SK-N-SH (cell line): ENCODE data around the gene SKIC2. TPM values are rescaled to one million over a fixed set of nuclear protein-coding genes. Genes with fewer than 3 reads are reported as not detected.
"Not testable (repeated sequence)": the region's sequence is repeated elsewhere in the genome, so short reads cannot be mapped to it uniquely, and the experiment has no call there.

Experiments used
- CTCF ChIA-PET: fragments of 300-600, 350-600 bp; formaldehyde crosslinking; extraction: SDS; loops from one replicate; lab custom pipeline; 2021; lab: Yijun Ruan, JAX
- POLR2A ChIA-PET: fragments of 350-600 bp; sonication (Branson Sonifier 250); formaldehyde crosslinking; extraction: SDS; loops from one replicate; lab custom pipeline; 2020; ENCODE audit warnings: antibody characterized with exemption, inconsistent platforms; lab: Yijun Ruan, JAX
- DNase-seq: peaks from one replicate; pipeline ENCODE4 v3.0.0; 2012
- H2AFZ ChIP-seq: fragments of 200-600 bp; sonication (generic); 2 replicates; pipeline ENCODE4 v1.8.1; 2016; ENCODE audit warnings: antibody characterized with exemption, mild to moderate bottlenecking, low read depth
- H3F3A ChIP-seq: fragments of 200-600 bp; sonication (generic); replicated peaks from 2 replicates; pipeline ENCODE3; 2016; ENCODE audit warnings: antibody characterized with exemption, mild to moderate bottlenecking; ENCODE audit not compliant: insufficient read depth
- H3K27ac ChIP-seq, 2 experiments: fragments of 200-500 bp in 1 of 2; fragments of 200-600 bp in 1 of 2; sonication (Bioruptor generic) in 1 of 2; sonication (generic), shearing (Covaris generic) in 1 of 2; 2 replicates each; pipeline versions ENCODE4 v1.5.1 to v1.6.1; 2014 to 2016; ENCODE audit warnings: low read depth in 2 of 2, inconsistent platforms in 1 of 2, low read length in 1 of 2, mild to moderate bottlenecking in 1 of 2, mixed read lengths in 1 of 2
- H3K27me3 ChIP-seq: fragments of 200-600 bp; sonication (generic), shearing (Covaris generic); 2 replicates; pipeline ENCODE4 v1.6.1; 2016; ENCODE audit warnings: mixed run types; ENCODE audit not compliant: insufficient read depth
- H3K36me3 ChIP-seq, 2 experiments: fragments of 200-500 bp in 1 of 2; fragments of 200-600 bp in 1 of 2; sonication (Bioruptor generic) in 1 of 2; sonication (generic) in 1 of 2; replicated peaks in 1 of 2; 2 replicates each; pipeline versions ENCODE3 to v1.5.1; 2014 to 2016; ENCODE audit warnings: low read length in 1 of 2, mild to moderate bottlenecking in 1 of 2; ENCODE audit not compliant: insufficient read depth in 2 of 2, control insufficient read depth in 1 of 2
- H3K4me1 ChIP-seq, 2 experiments: fragments of 200-500 bp in 1 of 2; fragments of 200-600 bp in 1 of 2; sonication (Bioruptor generic) in 1 of 2; sonication (generic), shearing (Covaris generic) in 1 of 2; 2 replicates each; pipeline versions ENCODE4 v1.5.1 to v1.6.1; 2014 to 2016; ENCODE audit warnings: low read depth in 1 of 2, low read length in 1 of 2, mixed run types in 1 of 2; ENCODE audit not compliant: insufficient read depth in 2 of 2, control insufficient read depth in 1 of 2
- H3K4me2 ChIP-seq: fragments of 200-600 bp; sonication (generic), shearing (Covaris generic); 2 replicates; pipeline ENCODE4 v1.6.1; 2017; ENCODE audit warnings: mixed run types
- H3K4me3 ChIP-seq, 2 experiments: fragments of 200-500 bp in 1 of 2; fragments of 200-600 bp in 1 of 2; sonication (Bioruptor generic) in 1 of 2; sonication (generic), shearing (Covaris generic) in 1 of 2; 2 replicates each; pipeline versions ENCODE4 v1.5.1 to v1.8.1; 2014 to 2016; ENCODE audit warnings: low read depth in 2 of 2, inconsistent platforms in 1 of 2, low read length in 1 of 2, mild to moderate bottlenecking in 1 of 2, mixed read lengths in 1 of 2, moderate library complexity in 1 of 2
- H3K79me2 ChIP-seq: fragments of 200-600 bp; sonication (generic); 2 replicates; pipeline ENCODE4 v1.8.1; 2017; ENCODE audit warnings: mild to moderate bottlenecking; ENCODE audit not compliant: insufficient read depth
- H3K9ac ChIP-seq: fragments of 200-600 bp; sonication (generic); 2 replicates; pipeline ENCODE4 v1.6.1; 2017; ENCODE audit warnings: mixed run types
- H3K9me2 ChIP-seq: fragments of 200-600 bp; sonication (generic); 2 replicates; pipeline ENCODE4 v1.6.1; 2017; ENCODE audit warnings: mixed run types
- H3K9me3 ChIP-seq: fragments of 200-600 bp; sonication (generic); 2 replicates; pipeline ENCODE4 v1.6.1; 2017; ENCODE audit warnings: mixed run types, mild to moderate bottlenecking, moderate library complexity
- H4K20me1 ChIP-seq: fragments of 200-600 bp; sonication (generic); 2 replicates; pipeline ENCODE4 v1.6.1; 2017; ENCODE audit warnings: mild to moderate bottlenecking, mixed run types; ENCODE audit not compliant: insufficient read depth
- WGBS: methylation state at CpG from one replicate; pipeline ENCODE4 v1.1.6; 2017; ENCODE audit warnings: low lambda C conversion rate; 5-methylcytosine and 5-hydroxymethylcytosine counted together
- polyA plus RNA-seq, 3 experiments: library from polyadenylated mRNA; depleted of rRNA; stranded (reverse); fragments of >200 nt; gene quantifications; 2 replicates each; pipeline ENCODE4 v1.2.3, GENCODE V29; 2012

The SKIC2 gene
- polyA plus RNA-seq, 1 of the 3 experiments (the other 2 are of a cell fraction) = 89.4 TPM

GRCh38 chr6:31980998-31981397, 22.0 kb downstream of the SKIC2 start:
- no CpG with 5 or more reads among the region's 5 CpGs for WGBS
- H4K20me1 ChIP-seq, H3K79me2 ChIP-seq, CTCF ChIA-PET, POLR2A ChIA-PET, H2AFZ ChIP-seq, H3K4me3 ChIP-seq, DNase-seq, H3K9me3 ChIP-seq, H3K27me3 ChIP-seq, H3K9ac ChIP-seq, H3F3A ChIP-seq, H3K4me2 ChIP-seq, H3K9me2 ChIP-seq, H3K27ac ChIP-seq, H3K4me1 ChIP-seq: not testable (repeated sequence)
- peaks cover 8 to 17% of the 10 kb centered on the region in 2 experiments for H3K36me3 ChIP-seq

GRCh38 chr6:31981744-31982143, 22.8 kb downstream of the SKIC2 start, which contains the start of gene C4A:
TSS of gene C4A (plus strand) at chr6:31982057. CDS start at chr6:31982108, 51 bp downstream.
- H3K4me2 ChIP-seq, H3K9me3 ChIP-seq, H3K9me2 ChIP-seq, H2AFZ ChIP-seq, H3F3A ChIP-seq, H3K4me3 ChIP-seq, DNase-seq, CTCF ChIA-PET, POLR2A ChIA-PET, H3K27ac ChIP-seq, H3K27me3 ChIP-seq, H3K9ac ChIP-seq, H3K4me1 ChIP-seq, H3K79me2 ChIP-seq, H4K20me1 ChIP-seq: not testable (repeated sequence)
- WGBS = no CpG with 5 or more reads among the region's 7 CpGs
- peaks cover 8 to 17% of the 10 kb centered on the region in 2 experiments for H3K36me3 ChIP-seq

- CTCF ChIA-PET, H3K9me2 ChIP-seq, H3K4me1 ChIP-seq, H3K9ac ChIP-seq, H3K36me3 ChIP-seq, H2AFZ ChIP-seq, DNase-seq, H4K20me1 ChIP-seq, H3K79me2 ChIP-seq, H3K27me3 ChIP-seq, H3K4me3 ChIP-seq, H3K4me2 ChIP-seq, H3K27ac ChIP-seq, H3F3A ChIP-seq, H3K9me3 ChIP-seq, POLR2A ChIA-PET: not testable (repeated sequence)
- WGBS = no CpG with 5 or more reads among the region's 10 CpGs
These were observed 30.4 kb downstream of the SKIC2 start for GRCh38 chr6:31989363-31989762.

- POLR2A ChIA-PET, H3K79me2 ChIP-seq, H2AFZ ChIP-seq, H3K9ac ChIP-seq, H4K20me1 ChIP-seq, H3K27ac ChIP-seq, H3K36me3 ChIP-seq, DNase-seq, H3K27me3 ChIP-seq, H3K4me1 ChIP-seq, H3F3A ChIP-seq, H3K4me2 ChIP-seq, CTCF ChIA-PET, H3K4me3 ChIP-seq, H3K9me3 ChIP-seq, H3K9me2 ChIP-seq: not testable (repeated sequence)
- 87% methylated on average over 6 of the region's 14 CpGs for WGBS
These were observed 35.4 kb downstream of the SKIC2 start for GRCh38 chr6:31994421-31994820.

GRCh38 chr6:31996385-31996784, 37.4 kb downstream of the SKIC2 start:
- CTCF ChIA-PET, POLR2A ChIA-PET, H3K27me3 ChIP-seq, H3K9me3 ChIP-seq, H3K4me2 ChIP-seq, H2AFZ ChIP-seq, H3F3A ChIP-seq, H3K4me1 ChIP-seq, DNase-seq, H3K79me2 ChIP-seq, H3K27ac ChIP-seq, H3K9me2 ChIP-seq, H3K9ac ChIP-seq, H3K4me3 ChIP-seq, H3K36me3 ChIP-seq, H4K20me1 ChIP-seq: not testable (repeated sequence)
- WGBS = 76% methylated on average over 5 of the region's 6 CpGs

- H2AFZ ChIP-seq, H3K9me2 ChIP-seq, H3K4me2 ChIP-seq, H3K9me3 ChIP-seq, H3K9ac ChIP-seq, POLR2A ChIA-PET, H3F3A ChIP-seq, H3K36me3 ChIP-seq, CTCF ChIA-PET, H3K4me1 ChIP-seq, H3K27me3 ChIP-seq, H3K27ac ChIP-seq, H3K4me3 ChIP-seq, H4K20me1 ChIP-seq, DNase-seq, H3K79me2 ChIP-seq: not testable (repeated sequence)
- no CpG with 5 or more reads among the region's 15 CpGs for WGBS
These were observed 43.7 kb downstream of the SKIC2 start for GRCh38 chr6:32002546-32003268.
